DOHH2 (cell line): ENCODE data around the gene TOMM40L.

ENCODE experiments used
- EZH2phosphoT487 ChIP-seq: fragments of 200-600 bp; sonication (generic); IDR thresholded peaks from 2 replicates; pipeline ENCODE4 v1.6.1; 2017; ENCODE audit warnings: borderline replicate concordance, mild to moderate bottlenecking, antibody characterized with exemption, low read length, moderate library complexity, mixed read lengths
- TF ChIP-seq, protein P1 (sequence below): fragments of 200-600 bp; sonication (generic); IDR thresholded peaks from one replicate; pipeline ENCODE4 v1.5.1; 2014; ENCODE audit warnings: antibody characterized with exemption, mild to moderate bottlenecking, low read depth, low read length; ENCODE audit not compliant: poor library complexity, severe bottlenecking

- TF ChIP-seq EZH2phosphoT487 = no peak
- TF ChIP-seq, protein P1, sequence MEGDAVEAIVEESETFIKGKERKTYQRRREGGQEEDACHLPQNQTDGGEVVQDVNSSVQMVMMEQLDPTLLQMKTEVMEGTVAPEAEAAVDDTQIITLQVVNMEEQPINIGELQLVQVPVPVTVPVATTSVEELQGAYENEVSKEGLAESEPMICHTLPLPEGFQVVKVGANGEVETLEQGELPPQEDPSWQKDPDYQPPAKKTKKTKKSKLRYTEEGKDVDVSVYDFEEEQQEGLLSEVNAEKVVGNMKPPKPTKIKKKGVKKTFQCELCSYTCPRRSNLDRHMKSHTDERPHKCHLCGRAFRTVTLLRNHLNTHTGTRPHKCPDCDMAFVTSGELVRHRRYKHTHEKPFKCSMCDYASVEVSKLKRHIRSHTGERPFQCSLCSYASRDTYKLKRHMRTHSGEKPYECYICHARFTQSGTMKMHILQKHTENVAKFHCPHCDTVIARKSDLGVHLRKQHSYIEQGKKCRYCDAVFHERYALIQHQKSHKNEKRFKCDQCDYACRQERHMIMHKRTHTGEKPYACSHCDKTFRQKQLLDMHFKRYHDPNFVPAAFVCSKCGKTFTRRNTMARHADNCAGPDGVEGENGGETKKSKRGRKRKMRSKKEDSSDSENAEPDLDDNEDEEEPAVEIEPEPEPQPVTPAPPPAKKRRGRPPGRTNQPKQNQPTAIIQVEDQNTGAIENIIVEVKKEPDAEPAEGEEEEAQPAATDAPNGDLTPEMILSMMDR = no peak
Observed at GRCh38 chr1:161220002-161220401, 5.9 kb upstream of the TOMM40L start.
